HCT116 (cell line): ENCODE data around the gene CD68. TPM values are rescaled to one million over a fixed set of nuclear protein-coding genes. Genes with fewer than 3 reads are reported as not detected.

Source experiments
- ATAC-seq: fragments of 200-7000 bp; cut with Tn5 transposase; 2 replicates; pipeline ENCODE4 v1.9.1; 2020; ENCODE audit warnings: mild to moderate bottlenecking, moderate library complexity
- BruUV-seq: library from RNA; stranded (reverse); fragments of 400-500 nt; replicated peaks from 2 replicates; lab custom pipeline; 2021; lab: Mats Ljungman, UMichigan
- CTCF ChIA-PET: fragments of 300-600 bp; sonication (Branson Sonifier 250); formaldehyde crosslinking; loops from one replicate; lab custom pipeline; 2021; ENCODE audit warnings: antibody characterized with exemption; lab: Charles Lee
- POLR2A ChIA-PET: fragments of 300-600, 350-600 bp; sonication (Branson Sonifier 250); formaldehyde crosslinking; loops from one replicate; lab custom pipeline; 2021; ENCODE audit warnings: antibody characterized with exemption; lab: Charles Lee
- RAD21 ChIA-PET, 2 experiments: fragments of 300-600 bp; sonication (Branson Sonifier 250); formaldehyde crosslinking; loops; one replicate each; lab custom pipeline; 2023; ENCODE audit warnings: low total read pairs in 2 of 2; ENCODE audit not compliant: uncharacterized antibody in 2 of 2, unreplicated experiment in 2 of 2, low non-redundant PET in 1 of 2; lab: Charles Lee
- DNase-seq: peaks from one replicate; pipeline ENCODE4 v3.0.0-alpha.2; 2010; ENCODE audit warnings: low read depth, low spot score
- H2AFZ ChIP-seq: fragments of 200-600 bp; shearing (Covaris generic), sonication (generic); 2 replicates; pipeline ENCODE4 v1.6.1; 2017; ENCODE audit warnings: low read depth, mixed run types, mixed read lengths, antibody characterized with exemption, low read length; ENCODE audit not compliant: poor library complexity, severe bottlenecking
- H3K27ac ChIP-seq: 2 replicates; pipeline ENCODE4 v1.5.1; 2012; ENCODE audit warnings: low read depth, low read length
- H3K27me3 ChIP-seq: fragments of 200-600 bp; sonication (generic); 2 replicates; pipeline ENCODE4 v1.6.1; 2016; ENCODE audit warnings: mixed run types, low read length, mixed read lengths; ENCODE audit not compliant: insufficient read depth
- H3K36me3 ChIP-seq, 2 experiments: fragments of 200-500 bp in 1 of 2; fragments of 200-600 bp in 1 of 2; sonication (Bioruptor generic) in 1 of 2; sonication (generic) in 1 of 2; 2 replicates each; pipeline versions ENCODE4 v1.5.1 to v1.6.1; 2014 to 2016; ENCODE audit warnings: low read length in 2 of 2, inconsistent platforms in 1 of 2, mixed read lengths in 1 of 2, mixed run types in 1 of 2; ENCODE audit not compliant: insufficient read depth in 2 of 2, control insufficient read depth in 1 of 2
- H3K4me1 ChIP-seq, 2 experiments: fragments of 200-600 bp in 1 of 2; sonication (generic) in 1 of 2; 2 replicates each; pipeline versions ENCODE4 v1.5.1 to v1.6.1; 2012 to 2017; ENCODE audit warnings: low read length in 2 of 2, inconsistent platforms in 1 of 2, mild to moderate bottlenecking in 1 of 2, mixed read lengths in 1 of 2, mixed run types in 1 of 2, moderate library complexity in 1 of 2; ENCODE audit not compliant: insufficient read depth in 2 of 2, control insufficient read depth in 1 of 2
- H3K4me2 ChIP-seq: fragments of 200-600 bp; sonication (generic); 2 replicates; pipeline ENCODE4 v1.6.1; 2017; ENCODE audit warnings: mixed run types, low read length, mixed read lengths
- H3K4me3 ChIP-seq, 2 experiments: fragments of 200-600 bp in 1 of 2; sonication (generic) in 1 of 2; replicated peaks in 1 of 2; 2 replicates each; pipeline ENCODE4 v1.5.1; 2011 to 2016; ENCODE audit warnings: low read length in 2 of 2, control low read depth in 1 of 2, low read depth in 1 of 2, mild to moderate bottlenecking in 1 of 2, mixed read lengths in 1 of 2, mixed run types in 1 of 2
- H3K79me2 ChIP-seq: fragments of 200-600 bp; sonication (generic); 2 replicates; pipeline ENCODE4 v1.6.1; 2017; ENCODE audit warnings: mild to moderate bottlenecking, mixed run types, low read length, moderate library complexity, mixed read lengths; ENCODE audit not compliant: insufficient read depth
- H3K9ac ChIP-seq: fragments of 200-600 bp; sonication (generic); 2 replicates; pipeline ENCODE4 v1.6.1; 2016; ENCODE audit warnings: low read length, mixed read lengths
- H3K9me2 ChIP-seq: fragments of 200-600 bp; sonication (generic), shearing (Covaris generic); 2 replicates; pipeline ENCODE4 v1.6.1; 2017; ENCODE audit warnings: mixed run types, mild to moderate bottlenecking, moderate library complexity; ENCODE audit not compliant: insufficient read depth
- H3K9me3 ChIP-seq, 2 experiments: fragments of 200-500 bp in 1 of 2; fragments of 200-600 bp in 1 of 2; sonication (Bioruptor generic) in 1 of 2; sonication (generic) in 1 of 2; 2 replicates each; pipeline ENCODE4 v1.6.1; 2014 to 2017; ENCODE audit warnings: low read length in 2 of 2, mixed read lengths in 2 of 2, inconsistent platforms in 1 of 2, low read depth in 1 of 2, mild to moderate bottlenecking in 1 of 2, mixed run types in 1 of 2, moderate library complexity in 1 of 2; ENCODE audit not compliant: control insufficient read depth in 1 of 2, insufficient read depth in 1 of 2
- H4K20me1 ChIP-seq: fragments of 200-600 bp; sonication (generic), shearing (Covaris generic); 2 replicates; pipeline ENCODE4 v1.6.1; 2017; ENCODE audit warnings: mixed run types, mild to moderate bottlenecking, moderate library complexity; ENCODE audit not compliant: insufficient read depth
- ELF1 ChIP-seq: IDR thresholded peaks from 2 replicates; pipeline ENCODE4 v1.6.1; 2012; ENCODE audit warnings: low read depth, borderline replicate concordance
- RAD21 ChIP-seq: IDR thresholded peaks from 2 replicates; pipeline ENCODE4 v1.6.1; 2012; ENCODE audit warnings: low read depth, mild to moderate bottlenecking
- SP1 ChIP-seq: IDR thresholded peaks from 2 replicates; pipeline ENCODE4 v1.6.1; 2012; ENCODE audit warnings: low read depth
- SRF ChIP-seq: IDR thresholded peaks from 2 replicates; pipeline ENCODE4 v1.6.1; 2012; ENCODE audit warnings: low read depth
- intact Hi-C: fragments of 100-400 bp; cut with micrococcal nuclease; formaldehyde crosslinking; loops from 2 replicates; pipeline ENCODE4 v1.10.0; 2022
- total RNA-seq: library from RNA; stranded (reverse); gene quantifications from one replicate; pipeline ENCODE4 v1.2.1, GENCODE V29; 2021; ENCODE audit not compliant: unreplicated experiment
- TF ChIP-seq, protein P1 (sequence below): IDR thresholded peaks from 2 replicates; pipeline ENCODE4 v1.6.1; 2012; ENCODE audit warnings: low read depth
- TF ChIP-seq, protein P2 (sequence below): IDR thresholded peaks from 2 replicates; pipeline ENCODE4 v1.6.1; 2012

The CD68 gene
- total RNA-seq, 1 experiment from 2014 or later = 7.0 TPM

DNA sequence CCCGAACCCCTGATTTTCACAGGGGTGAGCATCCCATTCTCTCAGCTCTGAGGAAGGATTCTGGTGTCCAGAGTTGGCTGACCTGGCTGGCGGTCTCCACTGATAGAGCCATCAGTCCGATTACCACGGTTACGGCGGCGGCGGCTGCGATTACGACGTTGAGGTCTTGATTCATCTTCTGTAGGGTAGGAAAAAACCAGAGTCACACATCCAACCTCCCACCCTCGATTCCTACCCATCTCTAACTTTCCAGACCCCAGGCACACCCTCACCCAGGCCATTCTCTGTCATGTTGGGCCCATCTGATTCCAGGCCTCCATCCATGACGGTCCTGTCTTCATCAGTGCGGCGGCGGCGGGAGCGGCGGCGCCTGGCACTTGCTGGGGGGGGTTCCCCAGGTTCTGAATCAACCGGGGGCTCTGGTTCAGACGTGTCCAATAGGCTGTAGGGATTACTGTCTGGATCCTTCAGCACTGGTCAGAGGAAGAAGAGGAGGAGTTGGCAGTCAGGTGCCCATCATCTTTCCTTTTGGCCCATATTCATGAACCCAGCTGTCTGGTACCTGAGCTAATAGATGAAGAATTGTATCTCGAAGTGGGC, 13.1 kb downstream of the CD68 start:
- H4K20me1 ChIP-seq = no peaks in the 10 kb centered on the region
- POLR2A ChIA-PET = no interaction called here
- H3K9ac ChIP-seq = no peak overlapping the region
- intact Hi-C loops = no loop called here
- RAD21 ChIA-PET = no interaction called here
- ATAC-seq = no peak
- CTCF ChIA-PET = no interaction called here
- H3K4me2 ChIP-seq = no peak overlapping the region
- no peak for TF ChIP-seq ELF1
- no peak for TF ChIP-seq SRF
- TF ChIP-seq, protein P1, sequence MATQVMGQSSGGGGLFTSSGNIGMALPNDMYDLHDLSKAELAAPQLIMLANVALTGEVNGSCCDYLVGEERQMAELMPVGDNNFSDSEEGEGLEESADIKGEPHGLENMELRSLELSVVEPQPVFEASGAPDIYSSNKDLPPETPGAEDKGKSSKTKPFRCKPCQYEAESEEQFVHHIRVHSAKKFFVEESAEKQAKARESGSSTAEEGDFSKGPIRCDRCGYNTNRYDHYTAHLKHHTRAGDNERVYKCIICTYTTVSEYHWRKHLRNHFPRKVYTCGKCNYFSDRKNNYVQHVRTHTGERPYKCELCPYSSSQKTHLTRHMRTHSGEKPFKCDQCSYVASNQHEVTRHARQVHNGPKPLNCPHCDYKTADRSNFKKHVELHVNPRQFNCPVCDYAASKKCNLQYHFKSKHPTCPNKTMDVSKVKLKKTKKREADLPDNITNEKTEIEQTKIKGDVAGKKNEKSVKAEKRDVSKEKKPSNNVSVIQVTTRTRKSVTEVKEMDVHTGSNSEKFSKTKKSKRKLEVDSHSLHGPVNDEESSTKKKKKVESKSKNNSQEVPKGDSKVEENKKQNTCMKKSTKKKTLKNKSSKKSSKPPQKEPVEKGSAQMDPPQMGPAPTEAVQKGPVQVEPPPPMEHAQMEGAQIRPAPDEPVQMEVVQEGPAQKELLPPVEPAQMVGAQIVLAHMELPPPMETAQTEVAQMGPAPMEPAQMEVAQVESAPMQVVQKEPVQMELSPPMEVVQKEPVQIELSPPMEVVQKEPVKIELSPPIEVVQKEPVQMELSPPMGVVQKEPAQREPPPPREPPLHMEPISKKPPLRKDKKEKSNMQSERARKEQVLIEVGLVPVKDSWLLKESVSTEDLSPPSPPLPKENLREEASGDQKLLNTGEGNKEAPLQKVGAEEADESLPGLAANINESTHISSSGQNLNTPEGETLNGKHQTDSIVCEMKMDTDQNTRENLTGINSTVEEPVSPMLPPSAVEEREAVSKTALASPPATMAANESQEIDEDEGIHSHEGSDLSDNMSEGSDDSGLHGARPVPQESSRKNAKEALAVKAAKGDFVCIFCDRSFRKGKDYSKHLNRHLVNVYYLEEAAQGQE = no peak
- TF ChIP-seq RAD21 = no peak
- TF ChIP-seq, all 23 proteins: peak for 0
- no TSS peak for BruUV-seq
- Histone ChIP-seq H3K27ac (no peak overlapping the region), H3K4me3 (no peak overlapping the region), H3K27me3 (no peaks in the 10 kb centered on the region), H3K9me3 (no peaks in the 10 kb centered on the region), H3K36me3 (peaks cover 55 to 57% of the 10 kb centered on the region in 2 experiments; a peak in 3 of 4 replicates), H2AFZ (no peak overlapping the region), H3K79me2 (no peaks in the 10 kb centered on the region), H3K9me2 (no peaks in the 10 kb centered on the region), H3K4me1 (peaks cover 0 to 14% of the 10 kb centered on the region in 2 experiments; a peak in 2 of 4 replicates)
- no peak for DNase-seq

GRCh38 chr17:7593296-7593695, 13.9 kb downstream of the CD68 start:
- no peak overlapping the region for H3K4me3 ChIP-seq
- H3K36me3 ChIP-seq = peaks cover 50 to 55% of the 10 kb centered on the region in 2 experiments; a peak in 3 of 4 replicates
- intact Hi-C loops = no loop called here
- ATAC-seq = no peak
- no peaks in the 10 kb centered on the region for H3K27me3 ChIP-seq
- H3K27ac ChIP-seq = no peak overlapping the region
- H2AFZ ChIP-seq = no peak overlapping the region
- H3K79me2 ChIP-seq = no peaks in the 10 kb centered on the region
- ChIA-PET POLR2A (no interaction called here), RAD21 (no interaction called here), CTCF (no interaction called here)
- no TSS peak for BruUV-seq
- H3K9me3 ChIP-seq = no peaks in the 10 kb centered on the region
- H4K20me1 ChIP-seq = no peaks in the 10 kb centered on the region
- no peak overlapping the region for H3K9ac ChIP-seq
- peaks cover 0 to 14% of the 10 kb centered on the region in 2 experiments; a peak in 2 of 4 replicates for H3K4me1 ChIP-seq
- DNase-seq = no peak
- TF ChIP-seq, protein P2, sequence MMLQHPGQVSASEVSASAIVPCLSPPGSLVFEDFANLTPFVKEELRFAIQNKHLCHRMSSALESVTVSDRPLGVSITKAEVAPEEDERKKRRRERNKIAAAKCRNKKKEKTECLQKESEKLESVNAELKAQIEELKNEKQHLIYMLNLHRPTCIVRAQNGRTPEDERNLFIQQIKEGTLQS = no peak
- TF ChIP-seq, protein P1 = no peak
- no peak for TF ChIP-seq SP1
- no peaks in the 10 kb centered on the region for H3K9me2 ChIP-seq
- no peak overlapping the region for H3K4me2 ChIP-seq
